GM10266 (cell line): ENCODE results near the gene TCTN3.

Experiments used
- DNase-seq: peaks from one replicate; pipeline ENCODE4 v3.0.0; 2012; ENCODE audit errors: extremely low spot score
- TF ChIP-seq, protein P1 (sequence below): IDR thresholded peaks from 2 replicates; pipeline ENCODE4 v1.5.1; 2012; ENCODE audit warnings: mild to moderate bottlenecking, low read depth; ENCODE audit not compliant: control insufficient read depth, insufficient read depth; ENCODE audit errors: missing control alignments

TCTN3 gene

DNA sequence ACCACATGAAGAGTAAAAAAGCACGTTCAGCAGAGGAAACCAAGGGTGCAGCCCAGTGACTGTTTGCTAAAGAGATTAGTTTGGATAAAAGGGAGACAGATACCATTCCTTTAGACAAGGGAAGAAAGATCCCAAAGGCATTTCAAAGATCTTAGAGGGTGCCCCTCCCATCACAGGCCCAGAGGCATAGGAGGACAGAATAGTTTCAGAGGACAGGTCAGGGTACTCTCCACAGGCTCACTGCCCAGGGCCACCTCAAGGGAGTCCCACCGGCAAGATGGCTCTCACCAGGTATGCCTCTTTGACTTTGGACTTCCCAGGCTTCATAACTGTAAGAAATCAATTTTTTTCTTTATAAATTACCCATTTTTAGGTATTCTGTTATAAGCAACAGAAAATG, 4.7 kb upstream of the TCTN3 start:
- TF ChIP-seq, protein P1, sequence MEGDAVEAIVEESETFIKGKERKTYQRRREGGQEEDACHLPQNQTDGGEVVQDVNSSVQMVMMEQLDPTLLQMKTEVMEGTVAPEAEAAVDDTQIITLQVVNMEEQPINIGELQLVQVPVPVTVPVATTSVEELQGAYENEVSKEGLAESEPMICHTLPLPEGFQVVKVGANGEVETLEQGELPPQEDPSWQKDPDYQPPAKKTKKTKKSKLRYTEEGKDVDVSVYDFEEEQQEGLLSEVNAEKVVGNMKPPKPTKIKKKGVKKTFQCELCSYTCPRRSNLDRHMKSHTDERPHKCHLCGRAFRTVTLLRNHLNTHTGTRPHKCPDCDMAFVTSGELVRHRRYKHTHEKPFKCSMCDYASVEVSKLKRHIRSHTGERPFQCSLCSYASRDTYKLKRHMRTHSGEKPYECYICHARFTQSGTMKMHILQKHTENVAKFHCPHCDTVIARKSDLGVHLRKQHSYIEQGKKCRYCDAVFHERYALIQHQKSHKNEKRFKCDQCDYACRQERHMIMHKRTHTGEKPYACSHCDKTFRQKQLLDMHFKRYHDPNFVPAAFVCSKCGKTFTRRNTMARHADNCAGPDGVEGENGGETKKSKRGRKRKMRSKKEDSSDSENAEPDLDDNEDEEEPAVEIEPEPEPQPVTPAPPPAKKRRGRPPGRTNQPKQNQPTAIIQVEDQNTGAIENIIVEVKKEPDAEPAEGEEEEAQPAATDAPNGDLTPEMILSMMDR, result no peak
- DNase-seq, result no peak

DNA sequence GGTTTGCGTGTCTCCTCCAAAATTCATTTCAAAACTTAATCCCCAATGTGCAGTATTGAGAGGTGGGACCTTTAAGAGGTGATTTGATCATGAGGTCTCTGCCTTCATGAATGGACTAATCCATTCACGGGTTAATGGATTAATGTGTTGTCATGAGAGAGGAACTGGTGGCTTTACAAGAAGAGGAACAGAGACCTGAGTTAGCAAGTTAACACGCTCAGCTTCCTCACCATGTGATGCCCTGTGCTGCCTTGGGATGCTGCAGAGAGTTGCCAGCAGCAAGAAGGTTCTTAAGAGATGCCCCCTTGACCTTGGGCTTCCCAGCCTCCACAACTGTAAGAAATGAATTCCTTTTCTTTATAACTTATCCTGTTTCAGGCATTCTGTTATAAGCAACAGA, 3.7 kb upstream of the TCTN3 start:
- TF ChIP-seq, protein P1, result no peak
- no peak for DNase-seq

- TF ChIP-seq, protein P1, result no peak
- DNase-seq, result no peak
Observed at GRCh38 chr10:95694665-95695064, 938 bp upstream of the TCTN3 start.

- TF ChIP-seq, protein P1, result no peak
- DNase-seq, result no peak
Observed at GRCh38 chr10:95693071-95693667, 558 bp downstream of the TCTN3 start.

DNA sequence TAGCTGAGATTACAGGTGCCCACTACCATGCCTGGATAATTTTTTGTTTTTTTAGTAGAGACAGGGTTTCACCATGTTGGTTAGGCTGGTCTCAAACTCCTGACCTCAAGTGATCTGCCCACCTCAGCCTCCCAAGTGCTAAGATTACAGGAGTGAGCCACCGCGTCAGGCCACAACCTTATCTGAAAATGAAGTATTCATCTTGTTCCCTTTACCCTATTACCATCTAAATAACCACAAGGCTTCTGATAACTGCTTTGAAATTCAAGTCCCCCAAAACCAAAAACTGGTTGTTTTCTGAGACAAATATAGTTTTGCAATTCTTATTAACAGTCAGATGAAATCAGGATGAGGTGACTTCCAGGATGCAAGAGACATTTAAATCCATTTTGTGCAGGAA, 2.4 kb downstream of the TCTN3 start:
- TF ChIP-seq, protein P1, result no peak
- DNase-seq, result no peak

DNA sequence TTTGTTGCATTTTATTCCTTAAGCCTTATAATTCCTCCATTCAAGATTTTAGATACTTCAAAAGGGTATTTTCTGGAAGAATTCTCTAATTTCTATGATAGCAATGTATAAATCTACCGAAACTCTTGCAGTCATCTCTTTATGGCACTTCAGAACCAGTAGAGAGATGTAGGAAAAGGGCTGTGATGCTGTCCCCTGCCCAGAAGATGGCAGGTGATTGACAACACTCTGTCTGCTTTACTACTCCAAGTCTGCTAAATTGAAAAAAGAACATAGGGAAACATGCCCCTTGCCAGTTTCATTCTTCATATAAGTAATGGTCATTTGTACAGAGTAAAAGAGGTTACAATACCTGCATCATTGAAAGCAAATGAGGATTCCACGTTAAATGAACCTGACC, 5.1 kb downstream of the TCTN3 start:
- no peak for DNase-seq
- TF ChIP-seq, protein P1, result no peak

- DNase-seq, result no peak
- TF ChIP-seq, protein P1, result no peak
Observed at GRCh38 chr10:95683966-95684365, 9.8 kb downstream of the TCTN3 start.
